GM19238 (cell line): ENCODE data around the gene PCCB.
"Not testable (repeated sequence)": the region's sequence is repeated elsewhere in the genome, so short reads cannot be mapped to it uniquely, and the experiment has no call there.

Experiments used
- DNase-seq: peaks from one replicate; pipeline ENCODE4 v3.0.0; 2011; ENCODE audit warnings: low spot score; ENCODE audit not compliant: insufficient read length

The PCCB gene

DNA sequence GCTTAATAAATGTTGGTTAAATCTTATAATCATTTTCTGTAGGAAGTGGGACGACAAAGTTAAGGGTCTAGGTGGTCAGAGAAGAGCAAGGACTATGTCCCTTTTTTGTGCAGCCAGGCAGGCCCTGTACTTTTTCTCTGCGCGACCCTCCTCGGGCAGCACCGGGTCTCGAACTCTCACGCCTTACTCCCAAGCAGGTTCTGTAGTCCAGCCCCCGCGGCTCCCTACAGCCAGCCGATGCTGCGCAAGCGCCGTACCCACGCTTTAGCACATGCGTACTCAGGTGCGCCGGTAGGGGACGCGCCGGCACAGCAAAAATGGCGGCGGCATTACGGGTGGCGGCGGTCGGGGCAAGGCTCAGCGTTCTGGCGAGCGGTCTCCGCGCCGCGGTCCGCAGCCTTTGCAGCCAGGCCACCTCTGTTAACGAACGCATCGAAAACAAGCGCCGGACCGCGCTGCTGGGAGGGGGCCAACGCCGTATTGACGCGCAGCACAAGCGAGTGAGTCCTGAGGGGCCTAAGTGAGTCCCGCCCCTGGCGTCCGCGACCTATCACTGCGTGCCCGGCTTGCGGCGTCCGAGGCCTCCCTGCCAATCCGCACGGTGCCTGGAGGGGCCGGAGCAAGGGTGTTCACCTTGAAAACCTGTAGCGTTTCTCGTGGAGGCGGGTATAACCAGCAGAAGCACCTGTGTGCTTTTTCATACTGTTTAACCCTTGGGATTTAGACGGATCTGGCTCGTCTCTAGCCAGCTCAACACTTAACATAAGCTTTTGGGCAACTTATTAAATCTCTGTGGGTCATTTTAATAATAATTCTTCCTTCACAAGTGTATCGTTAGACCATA, at the start of gene PCCB:
TSS of gene PCCB (plus strand) at position 282 of the 844 bp plus-strand sequence. CDS start at position 318, 36 bp downstream.
- peak; percentile 84 for DNase-seq

DNA sequence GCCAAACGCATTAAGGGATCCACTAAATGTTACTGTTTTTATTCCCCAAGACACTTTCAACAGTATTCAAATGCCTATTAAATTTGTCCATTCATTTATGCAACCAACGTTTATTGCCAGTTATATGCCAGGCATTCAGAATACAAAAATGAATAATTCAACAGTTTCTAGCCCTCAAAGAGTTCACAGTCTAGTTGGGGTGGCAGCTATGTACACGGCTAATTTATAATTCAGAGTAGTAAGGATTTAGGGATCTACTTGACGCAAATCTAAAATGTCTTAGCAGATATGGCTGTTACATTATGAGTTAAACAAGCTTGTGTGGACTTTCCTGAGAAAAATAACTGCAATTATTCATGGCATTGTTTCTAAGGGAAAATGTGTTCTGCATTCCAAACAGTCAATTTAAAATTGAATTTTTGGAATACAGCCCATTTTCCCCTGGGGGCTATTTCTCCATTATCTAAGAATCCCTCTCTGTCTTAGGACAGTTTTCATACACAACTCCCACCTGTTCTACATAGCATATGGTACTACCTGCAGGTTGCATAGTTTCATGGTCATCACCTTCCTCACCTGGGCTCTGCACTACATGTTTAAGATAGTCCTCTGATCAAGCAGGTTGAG, 42.5 kb upstream of the PCCB start:
- no peak for DNase-seq

DNA sequence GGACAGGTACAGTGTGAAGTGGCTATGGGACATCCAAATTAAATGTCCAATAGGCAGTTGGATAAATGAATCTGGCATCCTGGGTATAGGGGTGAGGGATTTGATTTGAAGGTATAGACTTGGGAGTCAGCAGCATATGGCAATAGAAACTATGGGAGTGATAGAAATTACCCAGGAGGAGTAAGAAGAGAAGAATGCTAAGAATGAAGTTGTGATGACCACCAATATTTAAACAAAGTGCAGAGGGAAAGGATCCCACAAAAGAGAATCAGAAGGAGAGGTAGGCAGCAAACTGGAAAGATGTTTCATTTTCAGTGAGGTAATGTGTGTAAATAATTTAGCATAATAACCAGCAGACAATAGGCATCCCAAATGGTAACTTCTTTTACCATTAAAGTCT, 40.2 kb upstream of the PCCB start:
- DNase-seq = no peak

DNA sequence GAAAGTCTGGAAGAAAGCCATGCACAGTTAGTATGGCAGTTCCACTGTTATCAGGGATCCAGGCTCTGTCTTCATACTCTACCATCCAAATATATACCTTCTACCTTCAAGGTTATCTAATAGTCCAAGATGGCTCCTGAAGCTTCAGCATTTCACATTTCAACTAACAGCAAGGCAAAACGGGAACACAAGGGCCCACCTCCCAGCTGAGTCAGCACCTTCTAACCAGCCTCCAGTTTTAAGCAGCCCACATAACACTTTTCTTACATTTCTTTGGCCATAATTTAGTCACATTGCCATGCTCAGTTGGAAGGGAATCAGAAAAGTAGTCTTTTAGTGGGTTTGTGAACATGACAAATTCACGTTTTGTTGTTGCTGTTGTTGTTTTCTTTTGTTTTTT, 38.6 kb upstream of the PCCB start:
- DNase-seq = no peak

DNA sequence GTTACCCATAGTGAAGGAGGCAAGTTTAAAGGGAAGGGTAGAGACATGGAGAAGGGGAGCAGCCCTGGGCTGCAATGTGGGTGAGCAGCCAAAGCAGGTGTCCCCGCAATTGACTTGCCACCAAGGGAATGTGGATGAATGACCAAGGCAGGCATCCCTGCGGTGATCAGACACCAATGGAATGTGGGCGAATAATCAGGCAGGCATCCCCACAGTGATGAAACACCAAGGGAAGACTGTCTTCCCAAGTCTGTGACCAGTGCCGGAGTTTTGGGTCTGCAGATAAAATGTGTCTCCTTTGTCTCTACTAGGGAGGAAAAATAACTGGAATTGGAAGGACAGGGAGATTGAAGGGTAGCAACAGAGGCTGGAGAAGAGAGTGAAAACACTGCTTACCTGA, 27.4 kb upstream of the PCCB start:
- not testable (repeated sequence) for DNase-seq

DNA sequence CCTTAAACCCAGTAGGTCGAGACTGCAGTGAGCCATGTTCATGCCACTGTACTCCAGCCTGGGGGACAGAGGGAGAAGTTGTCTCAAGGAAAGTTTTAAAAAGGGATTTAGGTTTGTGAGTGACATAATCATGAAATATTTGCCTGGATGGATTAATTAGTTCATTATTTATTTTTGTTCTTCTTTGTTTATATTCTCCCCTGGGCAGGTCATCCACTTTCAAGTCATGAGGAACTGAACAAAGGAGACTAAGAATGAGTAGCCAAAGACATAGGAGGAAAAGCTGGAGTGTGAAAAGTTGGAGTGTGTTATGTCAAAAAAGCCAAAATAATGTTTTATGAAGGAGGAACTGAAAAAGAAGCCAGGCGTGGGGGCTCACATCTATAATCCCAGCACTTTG, 17.7 kb upstream of the PCCB start:
- no peak for DNase-seq

DNA sequence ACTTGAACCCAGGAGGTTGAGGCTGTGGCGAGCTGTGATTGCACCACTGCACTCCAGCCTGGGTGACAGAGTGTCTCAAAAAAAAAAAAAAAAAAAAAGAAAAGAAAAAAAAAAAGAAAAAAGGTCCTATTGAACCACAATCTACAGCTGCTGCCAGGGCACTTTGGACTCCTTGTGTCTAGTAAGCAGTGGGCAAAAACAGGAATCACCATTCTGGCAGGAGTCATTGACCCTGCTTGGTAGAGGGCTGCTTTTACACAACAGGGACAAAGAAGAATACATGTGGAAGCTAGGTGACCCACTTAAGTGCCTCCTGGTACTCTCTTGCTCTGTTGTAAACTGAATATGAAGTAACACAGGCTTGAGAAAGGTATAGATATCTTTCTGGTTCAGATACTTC, 14.6 kb upstream of the PCCB start:
- DNase-seq = no peak

DNA sequence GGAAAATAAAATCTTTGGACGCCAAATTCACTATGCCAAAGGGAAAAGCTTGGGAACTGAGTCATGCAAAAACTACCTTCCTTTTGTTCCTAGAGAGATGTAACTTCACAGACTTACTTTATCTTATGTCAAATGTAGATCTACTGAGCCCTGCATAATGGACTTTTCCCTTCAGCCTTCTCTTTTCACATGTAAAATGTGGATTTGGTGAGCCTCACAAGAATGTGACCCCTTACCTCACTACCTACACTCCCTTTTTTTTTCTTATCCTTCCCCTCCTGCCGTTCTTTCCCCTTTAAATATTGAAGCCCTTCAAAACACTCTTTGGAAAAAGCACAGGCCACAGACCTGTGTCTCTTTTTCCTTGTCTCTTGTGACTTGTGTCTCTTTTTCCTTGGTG, 14.0 kb upstream of the PCCB start:
- no peak for DNase-seq

DNA sequence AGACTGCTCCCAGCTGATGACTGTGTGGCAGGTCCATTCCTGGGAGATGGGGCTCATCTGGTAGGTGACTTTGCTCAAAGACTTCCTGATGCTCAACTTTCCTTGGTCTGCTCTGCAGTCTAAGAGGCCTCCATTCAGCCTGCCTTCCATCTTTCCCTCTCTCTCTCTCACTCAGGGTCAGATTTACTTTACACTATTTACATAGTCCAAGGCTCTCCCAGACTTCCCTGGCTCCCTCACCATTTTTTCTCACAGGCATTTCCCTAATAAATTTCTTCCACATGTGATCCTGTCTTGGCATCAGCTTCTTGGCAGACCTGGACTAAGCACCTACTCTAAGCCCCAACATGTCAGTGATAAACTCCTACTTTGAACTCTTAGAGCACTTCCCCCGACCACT, 13.0 kb upstream of the PCCB start:
- no peak for DNase-seq

DNA sequence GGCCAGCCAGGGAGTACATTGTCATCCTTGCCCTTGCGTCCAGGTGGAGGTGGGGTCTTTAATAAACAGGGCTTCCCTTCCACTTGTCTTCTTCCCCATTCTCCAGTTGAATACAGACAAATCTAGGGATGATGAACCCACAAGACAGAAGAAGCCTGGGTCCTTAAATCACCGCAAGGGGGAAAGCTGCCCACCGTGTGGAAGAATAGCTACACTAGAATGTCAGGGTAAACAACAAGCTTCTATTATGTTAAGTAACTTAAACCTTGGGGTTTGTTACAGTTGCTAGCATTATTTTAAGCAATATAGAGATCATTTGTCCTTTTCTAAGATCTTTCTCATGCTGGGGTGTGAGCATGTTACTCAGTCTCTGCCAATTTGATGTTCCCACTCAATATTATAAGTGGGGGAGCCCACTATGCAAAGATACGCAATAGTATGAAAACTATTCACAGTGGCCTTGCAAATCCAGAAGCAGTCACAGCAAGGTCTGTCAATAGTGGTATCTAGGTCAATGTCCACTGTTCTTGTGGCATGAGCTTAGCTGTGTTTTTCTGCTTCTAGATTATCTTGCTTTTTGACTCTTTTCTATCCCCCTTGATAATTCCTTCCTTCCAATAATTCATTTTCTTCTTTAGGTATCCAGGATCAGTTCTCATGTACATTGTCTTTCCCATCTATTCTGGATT, 12.0 kb upstream of the PCCB start:
- no peak for DNase-seq

DNA sequence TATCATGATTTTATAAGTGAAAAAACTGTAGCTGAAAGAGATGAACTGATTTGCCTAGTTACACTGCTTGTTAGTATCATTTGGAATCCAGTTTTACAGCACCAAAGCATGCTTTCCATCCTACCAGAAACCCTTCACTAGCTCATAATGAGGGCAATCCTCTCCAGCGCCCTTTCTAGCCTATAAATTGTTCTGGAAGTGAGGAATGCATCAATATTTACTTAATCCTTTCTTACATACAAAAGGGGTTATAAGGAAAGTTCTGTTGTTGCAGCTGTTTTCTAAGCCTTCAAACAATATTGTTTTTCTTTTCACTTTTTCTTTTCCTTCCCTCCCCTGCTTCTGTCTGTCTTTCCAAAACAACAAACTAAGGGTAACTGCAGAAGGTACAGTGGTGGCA, 11.0 kb upstream of the PCCB start:
- no peak for DNase-seq

DNA sequence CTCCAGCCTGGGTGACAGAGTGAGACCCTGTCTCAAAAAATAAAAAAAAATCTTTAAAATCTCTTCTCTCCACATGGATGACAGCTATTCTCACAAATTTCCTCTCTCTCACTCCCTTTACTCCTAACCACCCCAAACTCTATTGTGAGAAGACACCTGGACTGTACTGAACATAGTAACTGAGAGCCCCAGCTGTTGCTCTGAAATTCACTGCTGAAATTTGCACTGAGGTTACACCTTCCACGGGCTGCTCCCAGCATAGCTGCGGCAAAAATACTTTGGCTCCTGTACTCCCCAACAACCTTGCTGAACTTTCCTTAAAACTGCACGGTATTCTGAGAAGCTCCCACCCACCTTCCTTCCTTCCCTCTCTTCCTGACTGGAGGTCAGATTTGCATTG, 4.4 kb upstream of the PCCB start:
- no peak for DNase-seq

DNA sequence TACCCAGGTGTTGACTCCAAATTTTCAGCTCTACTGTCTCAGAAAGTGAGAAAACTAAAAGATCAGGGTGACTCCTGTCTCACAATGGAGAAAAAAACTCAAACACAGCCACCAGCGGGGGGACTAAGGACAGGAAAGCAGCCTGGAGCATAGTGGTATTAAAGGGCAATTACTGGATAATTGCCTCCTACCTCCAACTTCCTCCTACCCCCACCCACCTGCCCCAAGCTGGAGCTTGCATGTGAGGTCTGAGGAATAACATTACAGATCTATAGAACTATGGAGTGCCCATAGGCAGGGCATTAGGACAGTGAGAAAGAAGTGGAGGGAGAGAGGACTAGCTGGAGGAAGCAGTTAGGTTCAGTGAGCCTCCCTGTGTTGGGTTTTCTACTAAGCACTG, 2.7 kb upstream of the PCCB start:
- no peak for DNase-seq

DNA sequence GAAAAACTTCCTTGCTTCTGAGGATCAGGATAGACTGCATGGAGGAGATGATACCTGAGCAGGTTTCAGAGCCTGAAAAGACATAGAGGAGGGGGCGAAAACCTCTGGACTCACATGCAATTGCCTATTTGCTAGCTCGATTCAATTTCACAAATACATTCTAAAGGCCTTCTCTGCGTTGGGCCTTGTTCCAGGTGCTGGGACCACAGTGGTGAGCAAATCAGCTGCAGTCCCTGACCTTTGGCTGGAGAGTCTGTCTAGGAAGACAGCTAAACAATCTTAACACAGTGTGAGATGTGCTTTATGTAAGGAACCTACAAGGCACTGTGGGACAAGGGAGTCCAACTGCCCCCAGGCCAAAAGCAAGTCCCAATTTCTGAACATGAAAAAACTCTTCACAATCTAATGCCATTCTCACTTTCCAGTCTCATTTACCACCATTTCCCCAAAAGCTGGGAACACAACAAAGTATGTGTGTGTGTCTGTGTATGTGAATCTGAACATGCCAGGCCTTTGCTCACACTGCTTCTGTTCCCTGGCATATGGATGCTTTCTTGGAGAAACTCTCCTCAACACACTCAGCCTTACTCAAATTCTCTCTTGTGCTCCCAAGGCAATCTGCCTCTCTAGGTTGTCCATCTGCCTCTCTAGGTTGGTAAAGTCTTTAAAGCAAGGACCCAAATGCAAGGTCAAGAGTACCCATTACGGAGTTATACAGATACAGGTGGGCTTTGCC, 2.1 kb upstream of the PCCB start:
- no peak for DNase-seq

DNA sequence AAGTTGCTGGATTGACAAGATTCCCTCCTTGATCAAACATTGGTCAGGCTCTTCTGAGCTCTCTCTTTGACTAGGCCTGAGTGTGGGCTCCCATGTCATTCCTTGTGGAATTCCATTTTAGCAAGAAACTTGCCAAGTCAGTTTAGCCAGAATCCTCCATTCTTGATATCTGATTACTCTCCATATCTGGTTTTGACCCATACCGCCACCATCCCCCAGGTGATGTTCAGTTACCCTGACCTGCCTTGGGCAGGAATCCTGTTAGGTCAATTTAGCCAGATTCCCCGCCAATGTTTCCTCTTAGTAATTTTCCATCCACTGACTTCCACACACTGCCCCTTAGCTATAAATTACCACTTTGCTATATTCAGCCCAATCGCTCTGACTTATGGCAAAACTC, 1.0 kb upstream of the PCCB start:
- DNase-seq = no peak

DNA sequence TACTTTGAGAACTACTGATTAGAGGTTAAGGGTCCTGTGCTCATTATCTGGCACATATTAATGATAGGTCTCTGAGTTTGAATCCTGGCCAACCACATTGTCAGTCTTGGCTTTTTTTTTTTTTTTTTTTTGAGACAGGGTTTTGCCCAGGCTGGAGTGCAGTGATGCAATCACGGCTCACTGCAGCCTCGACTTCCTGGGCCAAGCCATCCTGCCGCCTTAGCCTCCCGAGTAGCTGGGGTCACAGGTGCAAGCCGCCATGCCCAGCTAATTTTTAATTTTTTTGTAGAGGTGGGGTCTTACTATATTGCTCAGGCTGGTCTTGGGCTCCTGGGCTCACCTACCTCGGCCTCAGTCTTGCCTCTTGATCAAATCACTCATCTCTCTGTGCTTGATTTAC, 547 bp upstream of the PCCB start:
- DNase-seq = no peak

DNA sequence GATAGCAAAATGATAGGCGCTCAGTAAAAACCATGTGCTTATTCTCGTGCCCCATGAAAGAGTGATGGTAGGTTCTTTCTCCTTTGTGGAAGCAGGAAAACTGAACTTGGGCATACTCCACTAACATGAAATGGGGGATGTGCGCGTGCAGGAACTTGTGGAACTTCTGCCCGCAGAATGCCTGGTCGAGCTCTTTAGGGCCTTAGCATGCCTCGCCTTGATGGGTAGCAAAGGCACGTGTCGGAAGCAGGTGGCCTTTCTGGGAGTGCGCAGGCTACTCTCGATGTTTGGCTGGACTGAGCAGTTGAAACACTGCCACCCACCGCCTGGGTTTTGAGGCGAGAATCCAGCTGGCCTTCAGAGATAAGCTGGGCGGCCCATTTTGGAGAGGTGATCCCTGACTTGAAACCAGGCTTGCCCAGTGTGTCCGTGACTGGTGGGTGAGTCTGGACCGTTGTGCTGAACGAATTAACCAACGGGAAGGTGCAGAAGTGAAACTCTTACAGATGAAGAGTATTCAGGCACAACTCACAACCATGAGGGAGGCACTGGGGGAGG, 842 bp downstream of the PCCB start:
- DNase-seq = no peak

DNA sequence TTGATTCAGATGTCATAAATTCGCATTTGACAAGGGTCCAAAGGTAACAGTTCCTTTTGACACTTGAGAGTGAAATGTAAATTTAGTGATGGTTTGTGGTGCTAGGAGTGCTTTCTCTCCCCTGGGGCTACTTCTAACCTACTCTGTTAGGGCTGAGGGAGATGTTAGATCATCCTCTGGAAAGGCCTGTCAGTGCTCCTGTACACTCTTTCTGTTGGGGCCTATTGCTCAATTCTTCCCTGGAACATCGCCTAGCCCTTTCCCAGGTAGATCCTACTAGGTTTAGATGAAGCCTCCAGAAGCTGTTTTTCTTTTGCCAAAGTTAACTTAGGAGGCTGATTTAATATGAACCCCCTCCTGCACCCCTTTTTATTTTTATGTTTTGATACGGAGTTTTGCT, 1.4 kb downstream of the PCCB start:
- no peak for DNase-seq

DNA sequence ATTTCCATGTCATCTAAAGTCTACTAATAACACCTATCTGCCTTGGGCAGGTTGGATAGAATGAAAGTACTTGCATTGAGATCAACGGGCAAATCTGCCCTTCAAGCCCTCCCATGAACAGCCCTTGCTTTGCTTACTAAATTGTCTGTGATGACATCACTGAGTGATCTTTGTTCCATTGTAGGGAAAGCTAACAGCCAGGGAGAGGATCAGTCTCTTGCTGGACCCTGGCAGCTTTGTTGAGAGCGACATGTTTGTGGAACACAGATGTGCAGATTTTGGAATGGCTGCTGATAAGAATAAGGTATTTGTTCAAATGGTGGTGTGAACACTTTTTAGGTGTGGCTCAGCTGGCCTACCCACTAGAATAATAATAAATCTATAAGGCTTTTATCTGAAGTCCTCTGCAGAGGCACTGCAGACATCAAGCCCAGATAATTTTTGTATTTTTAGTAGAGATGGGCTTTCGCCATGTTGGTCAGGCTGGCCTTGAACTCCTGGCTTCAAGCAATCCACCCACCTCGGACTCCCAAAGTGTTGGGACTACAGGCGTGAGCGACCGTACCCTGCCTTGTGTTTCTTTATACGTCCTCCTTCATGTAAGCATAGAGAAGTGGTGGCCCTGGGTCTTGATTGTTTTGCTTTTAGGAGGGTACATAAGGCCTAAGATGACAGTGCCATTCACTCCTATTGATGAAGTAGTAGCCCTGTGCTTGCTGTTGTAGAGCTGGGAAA, 5.7 kb downstream of the PCCB start:
- no peak for DNase-seq

DNA sequence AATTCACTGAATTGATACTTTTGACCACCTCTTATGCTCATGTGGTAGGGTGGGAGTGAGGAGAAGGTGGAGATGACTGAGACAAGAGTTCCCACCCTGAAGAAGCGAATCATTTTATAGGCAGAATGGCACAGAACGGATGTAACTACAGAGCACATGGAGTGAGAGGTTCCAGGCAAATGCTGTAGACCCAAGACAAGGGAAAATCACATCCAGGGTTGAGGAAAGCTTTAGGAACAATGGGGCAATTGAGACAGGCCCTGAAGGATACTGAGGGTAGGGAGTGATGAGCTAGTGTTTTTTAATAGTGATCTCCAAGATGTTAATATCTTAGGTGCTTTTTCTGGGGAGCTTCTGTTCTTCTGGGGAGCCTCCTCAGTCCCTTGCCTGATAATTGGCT, 8.1 kb downstream of the PCCB start:
- DNase-seq = no peak

DNA sequence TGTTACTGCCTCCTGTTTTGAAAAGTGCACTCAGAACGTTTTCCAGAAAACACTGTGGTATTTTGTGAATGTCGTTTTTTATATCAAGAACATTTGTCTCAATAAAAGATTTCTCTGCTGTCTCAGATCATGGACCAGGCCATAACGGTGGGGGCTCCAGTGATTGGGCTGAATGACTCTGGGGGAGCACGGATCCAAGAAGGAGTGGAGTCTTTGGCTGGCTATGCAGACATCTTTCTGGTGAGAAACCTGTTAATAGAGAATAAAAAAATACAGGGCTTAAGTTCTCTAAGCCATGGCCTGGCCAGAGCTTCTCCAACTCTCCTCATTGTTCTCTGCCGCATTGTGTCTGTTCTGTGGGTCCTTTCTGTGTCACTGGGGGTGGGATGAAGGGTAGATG, 11.7 kb downstream of the PCCB start:
- DNase-seq = no peak
